RPMI8226 (cell line): ENCODE results near the gene DIAPH3.
"Not testable (repeated sequence)": the region's sequence is repeated elsewhere in the genome, so short reads cannot be mapped to it uniquely, and the experiment has no call there.

Source experiments
- DNase-seq: peaks from one replicate; pipeline ENCODE4 v3.0.0-alpha.2; 2015

The DIAPH3 gene

DNA sequence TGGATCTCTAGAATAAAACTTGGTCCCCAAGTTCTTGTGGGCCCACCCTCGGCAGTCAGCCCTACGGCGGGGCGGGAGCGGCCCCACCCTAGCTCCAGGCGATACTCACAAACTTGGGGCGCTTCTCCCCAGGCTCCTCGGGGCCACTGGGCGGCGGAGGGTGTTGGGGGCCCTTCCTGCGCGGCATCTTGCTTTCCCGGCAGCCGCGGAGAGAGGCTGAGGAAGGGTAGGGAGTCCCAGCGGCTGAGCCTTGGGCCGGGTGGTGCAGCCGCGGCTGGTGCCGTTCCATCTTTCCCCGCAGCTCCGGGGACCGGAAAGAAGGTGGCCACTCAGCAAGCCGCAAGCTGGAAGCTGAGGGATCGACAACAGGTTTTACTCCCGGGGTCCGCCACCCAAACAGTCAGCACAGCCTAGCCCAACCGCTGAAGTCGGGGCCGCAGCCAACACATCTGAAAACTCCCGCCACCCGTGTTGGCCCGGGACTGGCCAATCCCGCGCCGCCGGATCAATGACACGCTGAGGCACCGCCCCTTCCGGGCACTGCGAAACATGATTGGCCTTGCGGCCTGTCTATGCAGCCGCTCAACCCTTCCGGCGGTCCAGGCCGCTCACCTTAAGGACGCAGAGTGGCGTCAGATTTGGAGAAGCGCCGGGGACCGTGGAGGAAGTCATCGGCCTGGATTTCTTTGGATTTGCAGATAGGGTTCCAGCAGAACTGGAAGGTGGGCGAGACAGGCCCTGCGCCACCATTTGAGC is at the start of gene DIAPH3:
TSS of gene DIAPH3 (minus strand) at position 451 of the 756 bp plus-strand sequence. CDS start at position 289, 162 bp downstream.
- DNase-seq, result peak; percentile 95

- DNase-seq, result no peak
Observed at GRCh38 chr13:60213236-60213744, 49.6 kb upstream of the DIAPH3 start.

GRCh38 chr13:60211548-60211947 is 47.8 kb upstream of the DIAPH3 start:
- DNase-seq, result no peak

GRCh38 chr13:60210510-60211330 is 47.0 kb upstream of the DIAPH3 start:
- DNase-seq, result no peak

- DNase-seq, result not testable (repeated sequence)
Observed at GRCh38 chr13:60205499-60205898, 41.8 kb upstream of the DIAPH3 start.

GRCh38 chr13:60201286-60201685 is 37.6 kb upstream of the DIAPH3 start:
- DNase-seq, result no peak

DNA sequence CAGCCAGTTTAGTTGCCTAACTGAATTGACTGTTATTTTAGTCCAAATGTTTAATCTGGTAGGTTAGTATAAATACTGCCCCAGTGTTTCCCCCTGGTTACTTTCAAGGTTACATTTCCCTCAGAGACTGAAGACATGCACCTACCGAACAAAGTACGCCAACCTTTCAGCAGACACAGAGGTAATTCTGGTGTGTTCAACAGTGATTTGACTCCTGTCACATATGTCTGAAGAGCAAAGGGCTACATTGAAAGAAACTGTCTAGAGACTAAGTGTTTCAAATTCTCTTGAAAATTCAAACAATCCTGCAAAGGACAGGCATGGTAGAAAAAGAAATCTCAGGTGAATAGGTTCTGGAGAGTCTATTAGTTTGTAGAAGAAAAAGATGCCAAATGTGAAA is 32.2 kb upstream of the DIAPH3 start:
- not testable (repeated sequence) for DNase-seq

DNA sequence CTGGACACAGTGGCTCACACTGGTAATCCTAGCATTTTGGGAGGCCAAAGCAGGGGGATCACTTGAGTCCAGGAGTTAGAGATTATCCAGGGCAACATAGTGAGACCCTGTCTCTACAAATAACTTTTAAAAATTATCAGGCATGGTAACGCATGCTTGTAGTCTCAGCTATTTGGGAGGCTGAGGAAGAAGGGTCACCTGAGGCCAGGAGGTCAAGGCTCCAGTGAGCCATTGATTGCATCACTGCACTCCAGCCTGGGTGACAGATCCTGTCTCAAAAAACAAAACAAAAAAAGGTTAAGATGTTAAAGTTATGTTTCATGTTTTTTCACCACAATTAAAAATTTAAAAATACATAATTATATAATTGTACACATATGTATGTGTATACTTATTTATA is 19.2 kb upstream of the DIAPH3 start:
- DNase-seq, result no peak

DNA sequence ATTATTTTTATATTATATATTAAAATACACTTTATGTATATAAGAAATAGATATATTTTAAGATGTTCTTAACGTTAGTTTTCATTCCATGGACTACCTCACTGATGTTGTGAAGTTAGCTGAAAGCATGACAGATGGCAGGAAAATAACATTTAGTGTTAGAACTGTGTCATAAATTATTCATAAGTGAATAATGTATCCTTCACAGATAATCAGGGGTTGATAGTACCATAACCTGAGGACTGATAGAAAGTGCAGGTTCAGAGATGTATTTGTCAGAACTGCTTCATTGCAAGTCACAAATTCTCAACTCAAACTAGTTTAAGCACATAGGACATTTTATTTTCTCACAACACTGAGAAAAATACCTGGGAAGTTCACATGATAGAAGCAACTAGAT is 14.6 kb upstream of the DIAPH3 start:
- no peak for DNase-seq

GRCh38 chr13:60175571-60175970 is 11.8 kb upstream of the DIAPH3 start:
- no peak for DNase-seq

DNA sequence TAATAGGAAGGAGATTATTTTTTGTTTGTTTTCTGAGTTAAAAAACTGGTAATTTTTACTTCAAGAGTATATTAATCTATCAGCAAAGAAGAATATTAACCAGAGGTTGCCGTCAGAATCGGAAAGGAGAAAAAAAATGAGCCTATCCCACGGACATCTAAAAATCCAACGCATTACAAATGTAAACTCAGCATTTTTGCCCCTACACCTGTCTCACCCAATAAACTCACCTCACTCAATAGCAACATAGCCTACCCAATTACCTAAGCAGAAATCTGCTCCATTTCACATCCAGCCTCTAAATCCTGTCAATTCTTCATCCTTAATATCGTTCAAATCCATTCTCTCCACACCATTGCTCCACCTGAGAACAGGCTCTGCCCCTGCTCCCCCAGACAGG is 10.4 kb upstream of the DIAPH3 start:
- no peak for DNase-seq

GRCh38 chr13:60172111-60172510 is 8.4 kb upstream of the DIAPH3 start:
- DNase-seq, result no peak

DNA sequence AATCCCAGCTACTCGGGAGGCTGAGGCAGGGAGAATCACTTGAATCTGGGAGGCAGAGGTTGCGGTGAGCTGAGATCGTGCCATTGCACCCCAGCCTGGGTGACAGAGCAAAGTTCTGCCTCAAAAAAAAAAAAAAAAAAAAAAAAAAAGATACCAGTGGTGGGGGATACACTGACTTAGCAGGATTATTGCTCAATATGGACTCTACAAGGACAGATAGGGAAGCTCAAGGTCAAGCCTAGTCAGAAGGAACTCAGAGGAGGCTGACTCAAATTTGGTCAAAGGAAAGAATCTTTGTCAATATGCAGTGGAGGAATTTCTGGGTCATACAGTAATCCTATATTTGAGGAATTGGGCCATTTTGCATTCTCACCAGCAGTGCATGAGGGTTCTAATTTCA is 6.7 kb upstream of the DIAPH3 start:
- no peak for DNase-seq

GRCh38 chr13:60169239-60170031 is 5.7 kb upstream of the DIAPH3 start:
- no peak for DNase-seq

GRCh38 chr13:60167121-60167520 is 3.4 kb upstream of the DIAPH3 start:
- DNase-seq, result no peak

DNA sequence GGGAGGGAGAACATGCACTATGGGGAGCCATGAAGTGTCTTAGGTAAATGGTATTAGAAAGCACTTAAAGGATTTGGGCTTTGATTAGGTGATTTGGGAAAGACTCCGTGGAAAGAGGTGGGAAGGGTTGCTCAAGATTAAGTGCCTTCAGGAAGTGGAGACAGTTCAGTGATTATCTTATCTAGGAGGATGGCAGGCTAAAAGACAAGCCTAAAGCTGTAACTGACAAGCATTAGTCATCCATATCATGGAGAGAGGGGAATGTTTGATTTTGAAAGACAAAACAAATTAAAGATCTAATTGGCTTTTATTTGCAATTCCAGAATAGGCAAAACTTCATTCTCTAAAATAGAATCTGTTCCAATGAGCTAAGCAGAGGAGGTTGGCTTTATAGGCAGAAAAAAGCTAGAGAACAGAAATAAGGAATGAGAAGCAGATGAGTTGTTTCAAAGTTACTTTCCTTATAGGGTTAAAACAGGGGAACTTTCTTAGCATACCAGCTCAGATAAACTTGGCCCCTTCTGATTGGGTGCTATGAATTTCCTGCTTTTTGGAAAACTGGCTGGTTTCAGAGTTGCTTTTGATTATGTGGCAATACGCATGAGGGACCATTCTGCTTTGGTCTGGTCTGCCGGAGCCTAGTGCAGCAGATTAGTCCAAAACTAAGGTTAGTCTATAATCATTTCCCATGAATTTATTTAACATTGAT is 1.8 kb upstream of the DIAPH3 start:
- DNase-seq, result no peak

GRCh38 chr13:60164234-60164889 is 634 bp upstream of the DIAPH3 start:
- DNase-seq, result no peak

DNA sequence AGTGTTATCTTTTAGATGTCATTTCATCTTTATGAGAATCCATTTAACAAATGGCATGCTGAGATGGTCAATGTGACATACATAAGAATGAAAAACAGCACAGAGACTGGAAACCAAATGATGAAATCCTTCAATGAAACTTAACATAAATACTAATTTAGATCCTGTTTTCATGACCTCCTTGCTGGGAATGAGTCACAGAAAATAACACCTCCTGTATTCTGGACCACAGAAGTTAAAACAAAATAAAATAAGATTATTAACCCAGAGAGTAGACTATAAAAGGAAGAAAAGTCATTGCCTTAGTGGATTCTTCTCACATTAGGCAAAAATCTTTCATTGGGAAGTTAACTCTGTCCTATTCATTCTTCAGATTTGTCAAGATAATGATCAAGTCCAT is 1.6 kb downstream of the DIAPH3 start:
- DNase-seq, result no peak

GRCh38 chr13:60158321-60158801 is 5.4 kb downstream of the DIAPH3 start:
- DNase-seq, result no peak

DNA sequence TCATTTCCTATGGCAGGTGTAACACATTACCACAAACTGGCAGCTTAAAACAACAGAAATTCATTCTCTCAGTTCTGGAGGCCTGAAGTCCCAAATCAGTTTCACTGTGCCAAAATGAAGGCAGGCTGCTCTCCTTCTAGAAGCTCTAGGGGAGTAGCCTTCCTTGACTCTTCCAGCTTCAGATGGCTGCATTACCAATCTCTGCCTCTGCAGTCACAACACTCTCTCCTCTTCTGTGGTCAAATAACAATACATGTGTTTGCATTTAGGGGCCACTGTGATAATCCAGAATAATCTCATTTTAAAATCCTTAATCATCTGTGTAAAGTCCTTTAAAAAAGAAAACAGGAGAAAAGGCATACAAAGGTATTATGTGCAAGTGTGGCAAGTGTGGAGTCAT is 7.8 kb downstream of the DIAPH3 start:
- DNase-seq, result no peak

DNA sequence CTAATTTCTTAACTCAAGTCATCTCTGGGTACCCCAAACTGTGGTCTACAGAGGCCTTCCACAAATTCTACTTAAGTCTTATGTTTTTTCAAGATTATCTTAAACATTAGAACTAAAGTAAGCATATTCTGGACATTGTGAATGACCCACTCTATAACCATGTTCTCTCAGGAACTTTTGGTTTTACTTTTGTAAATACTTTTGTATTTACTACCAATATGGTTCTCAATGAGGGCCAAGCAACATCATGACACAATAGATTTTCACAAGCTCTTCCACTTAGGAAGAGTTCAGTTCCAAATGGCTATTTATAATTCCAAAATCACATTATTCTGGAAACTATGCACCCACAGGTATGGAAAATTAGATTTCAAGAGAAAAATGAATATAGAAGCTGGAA is 10.8 kb downstream of the DIAPH3 start:
- DNase-seq, result no peak

DNA sequence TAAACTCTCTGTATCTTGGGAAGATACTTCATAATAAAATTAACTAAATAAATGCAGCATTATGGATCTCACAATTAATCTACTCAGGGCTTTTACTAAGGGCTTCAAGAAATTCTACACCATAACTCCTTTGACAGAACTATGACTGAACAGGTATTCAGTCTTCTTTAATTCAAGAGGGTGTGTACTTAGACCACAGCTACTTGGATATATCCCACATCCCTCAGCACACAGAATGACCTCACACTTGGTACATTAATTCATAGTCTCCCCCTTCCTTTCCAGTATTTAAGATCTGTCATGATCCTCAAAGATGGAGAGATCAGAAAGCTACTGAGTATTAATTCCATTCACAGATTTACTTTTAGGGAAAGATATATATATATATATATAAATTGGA is 11.6 kb downstream of the DIAPH3 start:
- no peak for DNase-seq
